HG03097 (cell line): Measurements from ENCODE around the gene SUOX.
A peak's percentile ranks its signal among the peaks of the same experiment; 100 is the strongest.
"Not testable (repeated sequence)": the region's sequence is repeated elsewhere in the genome, so short reads cannot be mapped to it uniquely, and the experiment has no call there.

Experiments
- ATAC-seq: cut with Tn5 transposase; IDR thresholded peaks from one replicate; pipeline ENCODE4 v1.9.1; 2021; ENCODE audit not compliant: unreplicated experiment, low FRiP score

Gene SUOX

DNA sequence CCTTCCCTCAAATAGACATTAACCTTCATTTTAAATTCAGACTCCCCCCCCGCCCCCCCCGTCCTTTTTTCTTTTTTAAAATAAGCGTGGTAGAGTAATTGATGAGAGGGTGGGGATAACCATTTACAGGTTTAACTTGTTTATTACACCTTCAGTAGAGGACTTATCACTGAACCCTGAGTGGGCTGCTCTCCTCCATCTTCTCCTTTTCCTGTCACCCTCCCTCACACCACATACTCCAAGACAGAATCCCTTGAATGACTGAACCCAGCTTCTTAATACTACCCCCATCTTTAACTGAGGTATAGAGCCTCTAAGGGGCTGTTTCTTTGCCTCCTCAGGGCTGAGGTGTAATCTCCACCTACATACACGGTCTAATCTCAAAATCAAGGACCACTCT, 20.1 kb downstream of the SUOX start:
- no peak for ATAC-seq

DNA sequence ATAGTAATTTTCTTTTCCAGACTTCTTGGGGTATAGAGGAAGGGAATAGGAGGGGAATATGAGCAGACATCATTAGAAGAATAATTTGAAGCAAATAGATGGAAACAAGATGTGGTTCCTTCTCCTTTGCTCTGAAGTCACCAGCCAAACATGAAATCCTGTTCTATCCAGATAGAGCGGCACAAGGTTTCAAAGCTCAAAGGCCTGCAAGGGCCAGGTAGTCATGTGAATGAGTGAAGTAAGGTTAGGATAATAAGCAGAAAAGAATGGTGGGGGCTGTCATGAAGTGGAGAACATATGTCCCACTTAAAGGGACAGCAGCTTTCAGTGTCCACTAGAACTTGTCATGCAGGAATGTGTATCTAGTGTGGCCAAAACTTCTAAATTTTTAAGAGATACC, 21.3 kb downstream of the SUOX start:
- ATAC-seq, result no peak

DNA sequence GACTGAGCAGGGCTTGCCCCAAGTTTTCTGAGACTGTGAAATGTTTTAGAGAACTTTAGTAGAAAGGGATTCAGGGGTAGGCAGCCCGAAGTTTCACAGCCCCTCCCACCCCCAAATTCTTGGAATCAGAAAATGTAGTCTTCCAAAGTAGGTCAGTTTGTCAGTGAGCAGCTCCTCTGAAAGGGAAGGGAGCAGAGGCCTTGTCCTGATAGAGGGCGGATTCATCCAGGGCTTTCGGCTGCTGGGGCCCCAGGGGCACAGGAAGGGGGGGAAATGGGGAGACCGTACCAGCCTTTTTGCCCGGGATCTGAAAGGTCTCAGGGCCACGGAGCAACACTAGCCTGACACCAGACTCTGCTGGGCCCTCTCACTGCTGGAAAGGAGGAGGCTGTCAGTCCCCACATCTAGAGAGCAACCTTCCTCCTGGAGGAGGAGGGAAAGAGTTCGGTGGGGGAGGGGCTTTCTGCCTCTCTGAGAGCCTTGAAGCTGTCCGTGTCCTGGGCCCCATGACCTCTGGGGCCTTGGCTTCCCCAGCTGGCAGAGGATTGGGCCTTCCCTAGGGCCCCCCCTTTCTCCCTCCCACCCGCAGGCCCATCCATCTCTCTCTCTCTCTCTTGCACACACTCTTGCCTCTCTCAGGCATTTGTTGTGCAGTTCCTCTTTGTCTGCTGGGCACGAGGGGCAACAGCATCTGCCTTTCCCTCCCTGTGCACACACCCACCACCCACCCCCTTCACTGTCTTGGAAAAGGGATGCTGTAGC, 23.5 kb downstream of the SUOX start, which contains the start of gene IKZF4:
Gene IKZF4 (plus strand): TSS at position 621 of the 762 bp plus-strand sequence. CDS start 451 bp downstream, outside the sequence.
- ATAC-seq, result no peak

DNA sequence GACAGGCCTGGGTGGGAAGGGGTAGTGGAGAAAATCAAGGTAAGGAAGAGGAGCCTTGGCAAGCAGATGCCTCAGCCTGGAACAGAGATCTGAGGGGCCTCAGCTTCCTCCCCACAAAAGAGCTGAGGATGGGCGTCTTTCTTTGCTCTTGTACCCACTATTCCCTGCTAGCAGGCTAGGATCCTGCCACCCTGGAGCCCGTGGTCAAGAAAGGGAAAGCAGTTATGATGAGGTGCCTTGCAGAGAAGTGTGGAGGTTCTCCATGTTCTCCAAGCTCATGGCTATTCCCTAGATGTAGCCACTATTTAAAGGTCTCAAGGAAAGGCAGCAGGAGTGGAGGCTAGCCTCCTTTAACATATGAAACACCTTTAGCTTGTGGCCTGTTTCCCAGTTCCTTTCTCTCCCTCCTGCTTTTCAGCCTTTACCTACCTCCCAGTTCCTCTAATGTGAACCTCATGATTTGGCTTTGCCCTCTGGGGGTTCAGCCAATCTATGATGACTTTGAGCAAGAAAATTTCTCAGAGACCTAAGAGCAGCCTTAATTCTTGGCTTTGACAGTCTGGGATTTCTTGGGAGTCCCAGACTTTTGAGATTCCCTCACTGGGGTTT, 24.9 kb downstream of the SUOX start:
- ATAC-seq, result no peak

DNA sequence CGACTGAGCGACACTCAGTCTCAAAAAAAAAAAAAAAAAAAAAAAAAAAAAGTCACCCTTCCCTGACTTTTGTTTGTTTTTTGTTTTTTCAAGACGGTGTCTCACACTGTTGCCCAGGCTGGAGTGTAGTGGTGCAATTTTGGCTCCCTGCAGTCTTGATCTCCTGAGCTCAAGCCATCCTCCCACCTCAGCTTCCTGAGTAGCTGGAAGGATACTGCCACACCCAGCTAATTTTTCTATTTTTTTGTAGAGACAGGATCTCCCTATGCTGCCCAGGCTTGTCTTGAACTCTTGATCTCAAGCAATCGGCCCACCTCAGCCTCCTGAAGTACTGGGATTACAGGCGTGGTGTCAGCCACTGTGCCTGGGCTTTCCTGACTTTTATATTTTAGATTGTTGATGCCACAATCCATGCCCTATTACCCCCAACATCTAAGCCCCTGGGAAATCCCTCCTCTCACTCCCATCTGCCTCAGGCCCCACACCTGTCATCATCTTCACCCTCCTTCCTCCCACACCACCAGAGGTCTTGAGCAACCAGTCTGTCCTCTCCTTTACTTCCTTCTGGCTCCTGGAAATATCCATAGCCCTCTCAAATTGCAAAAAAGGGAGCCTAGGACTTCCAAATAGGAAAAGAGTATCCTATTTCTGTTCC, 31.6 kb downstream of the SUOX start:
- ATAC-seq, result no peak

DNA sequence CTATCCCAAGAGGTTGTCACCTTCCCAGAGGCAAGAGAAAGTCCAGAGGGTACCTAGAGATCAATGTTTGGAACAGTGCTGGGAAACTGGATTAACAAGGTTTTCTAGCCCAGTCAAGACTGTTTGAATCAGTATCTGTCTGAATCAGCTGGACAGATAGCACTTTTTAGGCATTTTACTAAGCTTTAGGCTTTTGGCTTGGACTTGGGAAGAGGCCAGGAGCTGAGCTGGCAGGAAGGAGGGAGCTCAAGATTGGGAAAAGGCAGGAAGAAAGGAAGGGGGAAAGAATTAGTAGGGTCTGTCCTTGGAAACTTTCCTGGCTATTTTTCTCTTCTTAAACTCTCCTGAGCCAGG, 32.1 kb downstream of the SUOX start:
- no peak for ATAC-seq

DNA sequence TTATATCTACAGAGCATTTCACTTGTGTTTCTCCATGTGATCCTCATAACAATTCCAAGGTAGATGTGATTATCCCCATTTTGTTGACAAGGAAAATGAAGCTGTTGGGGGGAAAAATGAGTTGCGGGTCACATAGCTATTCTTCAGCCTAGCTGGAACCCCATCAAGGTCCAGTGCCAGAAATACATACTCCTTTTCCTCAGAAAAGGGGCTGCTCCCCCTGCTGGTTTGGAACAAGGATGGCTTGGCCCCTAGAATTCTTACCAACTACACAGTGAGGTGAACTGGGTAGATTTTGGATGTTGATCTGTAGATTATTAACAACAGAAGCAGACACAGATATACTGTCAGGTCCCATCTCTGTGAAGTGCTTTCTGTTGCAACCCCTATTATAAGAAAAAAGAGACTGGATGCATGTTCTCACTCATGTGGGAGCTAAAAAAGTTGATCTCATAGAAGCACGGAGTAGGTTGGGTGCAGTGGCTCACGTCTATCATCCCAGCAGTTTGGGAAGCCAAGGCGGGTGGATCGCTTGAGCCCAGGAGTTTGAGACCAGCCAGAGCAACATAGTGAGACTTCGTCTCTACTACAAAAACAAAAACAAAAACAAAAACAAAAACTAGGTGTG, 32.7 kb downstream of the SUOX start:
- no peak for ATAC-seq

DNA sequence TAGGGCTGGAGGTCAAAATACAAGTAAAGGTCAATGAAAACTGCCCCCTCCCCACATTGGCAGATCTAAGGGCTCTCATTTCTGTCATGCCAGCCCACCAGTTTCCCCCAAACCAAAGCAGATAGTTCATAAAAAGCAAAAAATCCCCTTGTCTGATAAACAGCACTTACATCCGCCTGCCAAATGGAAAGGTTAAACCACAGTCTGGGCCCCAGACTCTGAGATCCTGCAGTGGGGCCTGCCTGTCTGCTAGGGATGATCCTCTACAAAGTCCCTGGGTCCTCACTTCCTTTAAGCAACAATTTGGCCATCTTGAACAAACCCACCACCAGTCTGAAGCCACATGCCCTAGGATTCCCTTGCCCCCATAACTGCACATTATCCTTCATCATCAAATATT, 34.9 kb downstream of the SUOX start:
- no peak for ATAC-seq

DNA sequence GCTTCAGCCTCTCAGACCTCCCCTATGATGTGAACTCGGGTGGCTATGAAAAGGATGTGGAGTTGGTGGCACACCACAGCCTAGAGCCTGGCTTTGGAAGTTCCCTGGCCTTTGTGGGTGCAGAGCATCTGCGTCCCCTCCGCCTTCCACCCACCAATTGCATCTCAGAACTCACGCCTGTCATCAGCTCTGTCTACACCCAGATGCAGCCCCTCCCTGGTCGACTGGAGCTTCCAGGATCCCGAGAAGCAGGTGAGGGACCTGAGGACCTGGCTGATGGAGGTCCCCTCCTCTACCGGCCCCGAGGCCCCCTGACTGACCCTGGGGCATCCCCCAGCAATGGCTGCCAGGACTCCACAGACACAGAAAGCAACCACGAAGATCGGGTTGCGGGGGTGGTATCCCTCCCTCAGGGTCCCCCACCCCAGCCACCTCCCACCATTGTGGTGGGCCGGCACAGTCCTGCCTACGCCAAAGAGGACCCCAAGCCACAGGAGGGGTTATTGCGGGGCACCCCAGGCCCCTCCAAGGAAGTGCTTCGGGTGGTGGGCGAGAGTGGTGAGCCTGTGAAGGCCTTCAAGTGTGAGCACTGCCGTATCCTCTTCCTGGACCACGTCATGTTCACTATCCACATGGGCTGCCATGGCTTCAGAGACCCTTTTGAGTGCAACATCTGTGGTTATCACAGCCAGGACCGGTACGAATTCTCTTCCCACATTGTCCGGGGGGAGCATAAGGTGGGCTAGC, 37.7 kb downstream of the SUOX start:
- no peak for ATAC-seq

DNA sequence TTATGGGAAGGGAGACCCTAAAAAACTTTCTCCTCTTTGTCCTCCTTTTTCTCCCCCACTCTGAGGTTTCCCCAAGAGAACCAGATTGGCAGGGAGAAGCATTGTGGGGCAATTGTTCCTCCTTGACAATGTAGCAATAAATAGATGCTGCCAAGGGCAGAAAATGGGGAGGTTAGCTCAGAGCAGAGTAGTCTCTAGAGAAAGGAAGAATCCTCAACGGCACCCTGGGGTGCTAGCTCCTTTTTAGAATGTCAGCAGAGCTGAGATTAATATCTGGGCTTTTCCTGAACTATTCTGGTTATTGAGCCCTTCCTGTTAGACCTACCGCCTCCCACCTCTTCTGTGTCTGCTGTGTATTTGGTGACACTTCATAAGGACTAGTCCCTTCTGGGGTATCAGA, 40.1 kb downstream of the SUOX start:
- no peak for ATAC-seq

DNA sequence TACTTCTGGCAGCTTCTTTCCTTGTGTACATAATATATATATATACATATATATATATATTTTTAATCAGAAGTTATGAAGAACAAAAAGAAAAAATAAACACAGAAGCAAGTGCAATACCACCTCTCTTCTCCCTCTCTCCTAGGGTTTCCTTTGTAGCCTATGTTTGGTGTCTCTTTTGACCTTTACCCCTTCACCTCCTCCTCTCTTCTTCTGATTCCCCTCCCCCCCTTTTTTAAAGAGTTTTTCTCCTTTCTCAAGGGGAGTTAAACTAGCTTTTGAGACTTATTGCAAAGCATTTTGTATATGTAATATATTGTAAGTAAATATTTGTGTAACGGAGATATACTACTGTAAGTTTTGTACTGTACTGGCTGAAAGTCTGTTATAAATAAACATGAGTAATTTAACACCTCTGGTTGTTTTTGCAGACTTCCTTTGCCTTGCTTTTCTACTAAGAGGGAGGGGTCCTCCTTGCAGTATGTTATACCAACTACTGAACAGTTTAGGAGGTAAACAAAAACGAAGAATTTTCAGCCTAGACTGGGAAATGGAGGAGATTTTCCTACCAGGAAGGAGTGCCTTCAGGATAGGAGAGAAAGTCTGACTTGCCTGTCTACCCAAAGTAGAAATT, 41.1 kb downstream of the SUOX start:
- no peak for ATAC-seq

DNA sequence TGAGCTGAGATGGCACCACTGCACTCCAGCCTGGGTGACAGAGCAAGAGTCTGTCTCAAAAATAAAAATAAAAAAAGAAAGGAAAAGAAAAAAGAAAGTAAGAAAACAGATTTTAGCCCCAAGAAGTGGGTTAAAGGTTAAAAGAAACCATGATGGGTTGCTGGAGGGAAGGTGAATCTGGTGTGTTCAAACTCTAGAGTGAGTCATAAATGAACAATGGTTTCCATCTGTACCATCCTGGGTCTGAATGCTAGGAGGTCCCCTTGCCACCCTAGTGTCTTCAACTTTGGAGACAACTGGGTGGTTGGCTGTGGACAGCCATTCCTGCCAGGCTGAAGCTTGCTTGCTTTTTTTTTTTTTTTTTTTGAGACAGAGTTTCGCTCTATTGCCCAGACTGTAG, 43.1 kb downstream of the SUOX start:
- no peak for ATAC-seq

DNA sequence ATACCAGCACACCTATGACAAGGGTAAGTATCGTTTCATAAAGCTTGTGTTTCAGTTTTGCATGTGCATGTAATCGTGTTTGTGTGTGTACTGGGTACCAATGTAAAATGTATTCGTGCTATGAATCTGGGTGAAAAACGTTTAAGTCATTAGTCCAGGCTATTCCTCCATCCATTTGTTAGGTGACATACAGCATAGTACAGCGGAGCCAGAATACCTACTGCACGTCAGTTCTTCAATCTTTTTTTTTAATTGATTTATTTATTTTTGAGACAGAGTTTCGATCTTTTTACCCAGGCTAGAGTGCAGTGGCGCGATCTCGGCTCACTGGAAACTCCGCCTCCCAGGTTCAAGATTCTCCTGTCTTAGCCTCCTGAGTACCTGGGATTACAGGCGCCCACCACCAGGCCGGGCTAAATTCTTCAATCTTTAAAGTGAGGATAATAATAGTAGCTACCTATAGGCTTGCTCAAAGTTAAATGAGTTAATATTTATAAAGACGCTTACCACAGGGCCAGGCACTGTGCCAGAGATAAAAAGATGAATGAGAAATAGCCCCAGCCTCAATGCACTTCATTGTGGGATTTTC, 44.0 kb downstream of the SUOX start:
- ATAC-seq, result peak; percentile 17

DNA sequence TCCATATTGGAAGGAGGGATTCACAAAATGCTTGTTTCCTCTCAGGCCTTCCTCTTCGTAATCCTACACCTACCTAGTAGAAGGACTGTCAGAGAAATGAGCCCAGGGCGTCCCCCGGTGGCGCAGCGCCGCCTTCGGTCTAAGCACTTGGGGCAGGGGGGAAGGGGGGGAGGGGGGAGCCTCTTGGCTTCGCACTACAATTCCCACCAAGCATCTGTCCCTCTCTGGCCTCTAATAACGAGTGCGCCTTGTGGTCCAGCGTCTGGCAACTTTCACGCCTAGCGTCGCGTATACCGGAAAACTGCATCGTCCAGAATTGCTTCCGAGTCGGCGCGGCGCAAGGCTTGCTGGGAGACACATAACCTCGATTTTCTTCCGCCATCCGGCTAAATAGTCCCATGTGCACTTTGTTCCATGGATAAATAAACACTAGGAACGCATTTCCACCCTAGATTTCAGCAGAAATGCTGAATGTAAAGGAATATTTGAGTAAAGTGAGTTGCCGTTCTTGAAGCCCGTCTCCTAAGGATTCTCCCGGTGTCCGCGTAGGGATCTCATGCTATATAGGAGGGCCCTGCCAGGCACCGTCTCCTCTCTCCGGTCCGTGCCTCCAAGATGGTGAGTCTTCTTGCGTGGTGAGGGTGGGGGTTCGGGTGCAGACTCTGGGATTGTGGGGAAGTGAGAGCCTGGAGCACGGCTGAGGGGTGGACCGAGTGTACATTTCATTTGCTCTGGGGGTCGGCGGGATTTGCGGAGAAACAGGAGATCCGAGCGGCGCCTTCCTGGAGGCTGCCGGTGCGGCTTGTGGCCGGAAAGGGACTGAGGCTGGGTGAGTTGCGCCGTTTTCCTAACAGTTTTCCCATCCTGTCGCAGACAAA, 44.7 kb downstream of the SUOX start, which contains the start of gene RPS26:
Gene RPS26 (plus strand): TSS at position 367 of the 878 bp plus-strand sequence. CDS start 249 bp downstream, at position 616.
- ATAC-seq, result peak; percentile 89

DNA sequence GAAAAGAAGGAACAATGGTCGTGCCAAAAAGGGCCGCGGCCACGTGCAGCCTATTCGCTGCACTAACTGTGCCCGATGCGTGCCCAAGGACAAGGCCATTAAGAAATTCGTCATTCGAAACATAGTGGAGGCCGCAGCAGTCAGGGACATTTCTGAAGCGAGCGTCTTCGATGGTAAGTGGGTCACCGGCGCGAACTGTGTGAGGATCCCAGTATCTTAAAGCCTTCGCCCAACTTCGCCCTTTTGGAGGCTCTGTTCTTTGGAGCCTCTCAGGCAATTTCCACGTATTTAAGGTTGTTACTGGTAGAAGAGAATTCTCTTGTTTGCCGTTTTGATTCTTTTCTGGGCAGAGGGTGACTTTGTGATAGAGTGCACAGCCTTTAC, 45.3 kb downstream of the SUOX start:
- ATAC-seq, result not testable (repeated sequence)

DNA sequence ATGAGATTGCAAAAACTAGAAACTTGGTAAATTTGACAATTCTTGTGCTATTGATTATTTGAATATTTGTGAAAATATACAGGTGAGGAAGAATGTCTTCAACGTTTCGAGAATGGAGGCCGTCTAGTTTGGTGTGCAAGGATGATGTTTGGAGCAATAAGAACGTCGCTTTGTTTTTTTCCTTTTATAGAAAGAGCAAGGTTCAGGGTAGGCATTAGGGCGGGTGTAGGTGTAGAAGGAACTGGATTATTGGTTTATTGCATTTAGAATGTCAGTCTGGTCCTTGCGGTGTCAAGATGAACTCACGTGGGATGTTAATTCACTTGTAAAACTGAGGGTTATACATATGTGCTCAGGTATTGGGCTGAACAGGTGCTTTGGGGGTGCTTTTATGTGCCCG, 45.8 kb downstream of the SUOX start:
- no peak for ATAC-seq

DNA sequence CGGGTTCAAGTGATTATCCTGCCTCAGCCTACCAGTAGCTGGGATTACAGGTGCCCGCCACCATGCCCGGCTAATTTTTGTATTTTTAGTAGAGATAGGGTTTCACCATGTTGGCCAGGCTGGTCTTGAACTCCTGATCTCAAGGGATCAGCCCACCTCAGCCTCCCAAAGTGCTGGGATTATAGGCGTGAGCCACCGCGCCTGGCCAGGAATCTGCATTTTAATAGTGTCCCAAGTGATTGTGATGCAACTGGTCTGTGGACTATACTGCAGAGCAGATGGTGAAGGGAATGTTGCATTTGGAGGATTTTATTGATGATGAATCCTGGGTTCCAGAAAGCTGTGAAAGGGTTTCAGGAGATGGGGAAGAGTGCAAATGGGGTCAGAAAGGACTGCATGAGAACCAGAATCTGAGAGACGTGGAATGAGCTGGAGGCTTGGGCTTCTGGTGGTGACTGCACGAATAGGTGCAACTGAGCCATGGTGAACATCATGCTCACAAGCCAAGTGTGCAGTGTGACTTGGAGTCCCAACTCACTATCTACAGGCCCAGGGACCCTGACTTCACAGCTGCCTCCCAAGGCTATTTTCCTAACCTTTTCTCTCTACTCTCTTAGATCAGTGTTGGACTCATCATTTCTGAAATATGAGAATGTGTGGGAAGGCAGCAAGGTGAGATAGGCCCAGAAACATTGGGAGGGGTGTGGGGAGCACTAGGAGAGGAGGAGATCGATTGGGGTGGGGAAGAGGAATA, 49.1 kb downstream of the SUOX start:
- ATAC-seq, result no peak

DNA sequence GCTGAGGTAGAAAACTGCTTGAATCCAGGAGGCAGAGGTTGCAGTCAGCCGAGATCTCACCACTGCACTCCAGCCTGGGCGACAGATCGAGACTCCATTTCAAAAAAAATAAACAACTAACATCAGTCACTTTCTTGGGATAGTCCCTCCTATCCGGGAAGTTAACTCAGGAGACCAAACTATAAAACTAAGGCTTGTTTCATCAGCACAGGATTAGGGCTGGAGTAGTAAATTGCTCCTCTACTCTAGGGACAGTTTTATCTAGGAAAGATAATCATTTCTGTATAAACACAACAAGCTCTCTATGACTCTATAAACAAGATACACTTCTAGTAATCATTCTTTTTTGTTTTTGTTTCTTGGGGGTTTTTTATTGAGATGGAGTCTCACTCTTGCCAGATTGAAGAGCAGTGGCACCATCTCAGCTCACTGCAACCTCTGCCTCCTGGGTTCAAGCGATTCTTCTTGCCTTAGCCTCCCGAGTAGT, 56.4 kb downstream of the SUOX start:
- no peak for ATAC-seq
